H1 (cell line): Measurements from ENCODE around the gene RNF130. TPM values are rescaled to one million over a fixed set of nuclear protein-coding genes. Genes with fewer than 3 reads are reported as not detected.

Experiments
- CTCF ChIA-PET: fragments of 300-600 bp; sonication (Branson Sonifier 250); formaldehyde crosslinking; loops from one replicate; lab custom pipeline; 2021; ENCODE audit not compliant: partially characterized antibody; lab: Charles Lee
- POLR2A ChIA-PET: fragments of 300-600 bp; sonication (Branson Sonifier 250); formaldehyde crosslinking; loops from one replicate; lab custom pipeline; 2021; ENCODE audit warnings: inconsistent platforms; ENCODE audit not compliant: partially characterized antibody; lab: Charles Lee
- DNase-seq, 2 experiments: peaks; one replicate each; pipeline versions ENCODE4 v3.0.0 to v3.0.0-alpha.2; 2010 to 2022; ENCODE audit warnings: low spot score in 2 of 2, low read depth in 1 of 2, mixed read lengths in 1 of 2
- FAIRE-seq: peaks from 2 replicates; lab custom pipeline; 2011; peaks lifted over from hg19 to GRCh38; lab: Jason Lieb, UNC
- H2AFZ ChIP-seq: 2 replicates; pipeline ENCODE4 v1.8.1; 2012; ENCODE audit warnings: low read length, inconsistent platforms
- H2AK5ac ChIP-seq: 2 replicates; pipeline ENCODE4 v1.6.1; 2013; ENCODE audit warnings: low read depth, low read length
- H2BK120ac ChIP-seq: replicated peaks from 2 replicates; pipeline ENCODE3; 2013; ENCODE audit warnings: low read depth, low read length, inconsistent platforms
- H2BK12ac ChIP-seq: 2 replicates; pipeline ENCODE4 v1.6.1; 2013; ENCODE audit warnings: low read depth, low read length
- H2BK15ac ChIP-seq: 2 replicates; pipeline ENCODE4 v1.6.1; 2013; ENCODE audit warnings: low read length
- H2BK20ac ChIP-seq: 2 replicates; pipeline ENCODE4 v1.6.1; 2013; ENCODE audit warnings: low read length
- H2BK5ac ChIP-seq: 2 replicates; pipeline ENCODE4 v1.6.1; 2013; ENCODE audit warnings: low read depth, low read length
- H3K14ac ChIP-seq: 2 replicates; pipeline ENCODE4 v1.6.1; 2013; ENCODE audit warnings: inconsistent platforms; ENCODE audit not compliant: insufficient read length
- H3K18ac ChIP-seq: 2 replicates; pipeline ENCODE4 v1.6.1; 2013; ENCODE audit warnings: low read length; ENCODE audit errors: extremely low read depth
- H3K23ac ChIP-seq: 2 replicates; pipeline ENCODE4 v1.6.1; 2013; ENCODE audit warnings: inconsistent platforms; ENCODE audit not compliant: insufficient read length
- H3K23me2 ChIP-seq: 2 replicates; pipeline ENCODE4 v1.6.1; 2013; ENCODE audit warnings: low read depth, low read length
- H3K27ac ChIP-seq: 2 replicates; pipeline ENCODE4 v1.6.1; 2011; ENCODE audit warnings: low read depth, low read length, inconsistent platforms
- H3K27me3 ChIP-seq, 4 experiments: replicated peaks in 1 of 4; 1 replicate in 1 of 4; 2 replicates in 3 of 4; pipeline versions ENCODE4 v1.6.1 to v1.8.1; 2011 to 2013; ENCODE audit warnings: low read length in 3 of 4, mild to moderate bottlenecking in 3 of 4, inconsistent platforms in 2 of 4, mixed read lengths in 2 of 4, moderate library complexity in 1 of 4; ENCODE audit not compliant: control insufficient read depth in 3 of 4, insufficient read depth in 3 of 4; ENCODE audit errors: extremely low read depth in 1 of 4
- H3K36me3 ChIP-seq, 4 experiments: 2 replicates each; pipeline versions ENCODE4 v1.6.1 to v1.8.1; 2011 to 2013; ENCODE audit warnings: mild to moderate bottlenecking in 4 of 4, low read length in 3 of 4, moderate library complexity in 2 of 4, control low read depth in 1 of 4, inconsistent platforms in 1 of 4; ENCODE audit not compliant: insufficient read depth in 4 of 4, control insufficient read depth in 2 of 4
- H3K4ac ChIP-seq: replicated peaks from 2 replicates; pipeline ENCODE3; 2013; ENCODE audit warnings: low read length, low read depth, mixed read lengths, inconsistent platforms; ENCODE audit not compliant: insufficient read length
- H3K4me1 ChIP-seq, 4 experiments: replicated peaks in 1 of 4; 1 replicate in 1 of 4; 2 replicates in 3 of 4; pipeline versions ENCODE4 v1.6.1 to v1.8.1; 2011 to 2013; ENCODE audit warnings: low read length in 3 of 4, inconsistent platforms in 2 of 4, mixed read lengths in 1 of 4; ENCODE audit not compliant: insufficient read depth in 4 of 4, control insufficient read depth in 3 of 4
- H3K4me2 ChIP-seq, 2 experiments: 2 replicates each; pipeline versions ENCODE4 v1.6.1 to v1.8.1; 2011 to 2013; ENCODE audit warnings: low read depth in 2 of 2, low read length in 2 of 2, control low read depth in 1 of 2, inconsistent platforms in 1 of 2, mild to moderate bottlenecking in 1 of 2; ENCODE audit not compliant: insufficient read depth in 1 of 2
- H3K4me3 ChIP-seq, 4 experiments: fragments of 200-600, 300-600 bp in 1 of 4; sonication (generic), shearing (Covaris generic), sonication (Bioruptor Twin) in 1 of 4; 2 replicates each; pipeline versions ENCODE4 v1.5.1 to v1.8.1; 2011 to 2016; ENCODE audit warnings: low read length in 4 of 4, low read depth in 3 of 4, control low read depth in 2 of 4, inconsistent platforms in 2 of 4, mild to moderate bottlenecking in 2 of 4, mixed read lengths in 1 of 4, moderate library complexity in 1 of 4; ENCODE audit not compliant: insufficient read depth in 2 of 4; ENCODE audit errors: extremely low read depth in 1 of 4
- H3K56ac ChIP-seq: replicated peaks from 2 replicates; pipeline ENCODE3; 2013; ENCODE audit warnings: low read depth, mild to moderate bottlenecking, mixed read lengths, low read length, inconsistent platforms; ENCODE audit not compliant: insufficient read length
- H3K79me1 ChIP-seq: 2 replicates; pipeline ENCODE4 v1.6.1; 2013; ENCODE audit warnings: low read depth, low read length, control low read depth
- H3K79me2 ChIP-seq, 2 experiments: 2 replicates each; pipeline versions ENCODE4 v1.6.1 to v1.8.1; 2012 to 2013; ENCODE audit warnings: low read length in 2 of 2, mild to moderate bottlenecking in 2 of 2, inconsistent platforms in 1 of 2; ENCODE audit not compliant: insufficient read depth in 2 of 2, control insufficient read depth in 1 of 2
- H3K9ac ChIP-seq, 4 experiments: replicated peaks in 1 of 4; 1 replicate in 1 of 4; 2 replicates in 3 of 4; pipeline versions ENCODE4 v1.6.1 to v1.8.1; 2011 to 2013; ENCODE audit warnings: low read depth in 3 of 4, low read length in 3 of 4, control low read depth in 2 of 4, mild to moderate bottlenecking in 2 of 4, moderate library complexity in 2 of 4, inconsistent platforms in 1 of 4; ENCODE audit errors: extremely low read depth in 1 of 4
- H3K9me3 ChIP-seq, 2 experiments: 2 replicates each; pipeline versions ENCODE4 v1.6.1 to v1.8.1; 2012 to 2013; ENCODE audit warnings: mild to moderate bottlenecking in 2 of 2, moderate library complexity in 2 of 2, control low read depth in 1 of 2, inconsistent platforms in 1 of 2, low read depth in 1 of 2, low read length in 1 of 2, mixed read lengths in 1 of 2; ENCODE audit not compliant: insufficient read depth in 2 of 2
- H4K20me1 ChIP-seq, 2 experiments: replicated peaks in 1 of 2; 2 replicates each; pipeline versions ENCODE3 to v1.8.1; 2011 to 2013; ENCODE audit warnings: inconsistent platforms in 2 of 2, low read length in 2 of 2, mild to moderate bottlenecking in 1 of 2; ENCODE audit not compliant: insufficient read depth in 2 of 2, control insufficient read depth in 1 of 2
- H4K5ac ChIP-seq: 2 replicates; pipeline ENCODE4 v1.6.1; 2013; ENCODE audit warnings: low read length, low read depth, mixed read lengths, inconsistent platforms; ENCODE audit not compliant: insufficient read length
- H4K8ac ChIP-seq: 2 replicates; pipeline ENCODE4 v1.8.0; 2013; ENCODE audit warnings: mild to moderate bottlenecking, moderate library complexity, low read length, inconsistent platforms; ENCODE audit not compliant: insufficient read depth; ENCODE audit errors: extremely low read depth
- H4K91ac ChIP-seq: replicated peaks from 2 replicates; pipeline ENCODE3; 2013; ENCODE audit warnings: low read length, mixed read lengths, inconsistent platforms; ENCODE audit not compliant: insufficient read length
- CTCF ChIP-seq, 3 experiments: IDR thresholded peaks; 1 replicate in 2 of 3; 2 replicates in 1 of 3; pipeline versions ENCODE4 v1.5.1 to v1.6.1; 2011; ENCODE audit warnings: low read length in 3 of 3, mild to moderate bottlenecking in 3 of 3, inconsistent platforms in 2 of 3, low read depth in 1 of 3, moderate library complexity in 1 of 3; ENCODE audit not compliant: insufficient read depth in 1 of 3; ENCODE audit errors: control extremely low read depth in 1 of 3
- POLR2A ChIP-seq, 2 experiments: IDR thresholded peaks; 1 replicate in 1 of 2; 2 replicates in 1 of 2; pipeline ENCODE4 v1.6.1; 2011; ENCODE audit warnings: low read depth in 2 of 2, low read length in 2 of 2, mild to moderate bottlenecking in 2 of 2; ENCODE audit errors: control extremely low read depth in 1 of 2
- SIRT6 ChIP-seq: IDR thresholded peaks from one replicate; pipeline ENCODE4 v1.7.1; 2012; ENCODE audit warnings: low read length, inconsistent platforms
- WGBS, 2 experiments: shearing (Covaris generic) in 1 of 2; methylation state at CpG; one replicate each; pipeline versions ENCODE4 v1.1.6 to v1.1.7; 2013 to 2015; ENCODE audit warnings: low lambda C conversion rate in 2 of 2, mixed read lengths in 2 of 2, inconsistent platforms in 1 of 2, low coverage in 1 of 2, missing lambda C conversion rate in 1 of 2; ENCODE audit not compliant: insufficient replicate concordance in 2 of 2, insufficient coverage in 1 of 2, insufficient read length in 1 of 2; ENCODE audit errors: extremely low coverage in 1 of 2, missing lambda C conversion rate in 1 of 2; 5-methylcytosine and 5-hydroxymethylcytosine counted together
- polyA plus RNA-seq, 7 experiments: library from polyadenylated mRNA; depleted of rRNA in 3 of 7; stranded (reverse) in 5 of 7; unstranded in 2 of 7; fragments of >200 nt in 5 of 7; fragments of 200-250 nt in 2 of 7; gene quantifications; 1 replicate in 5 of 7; 2 replicates in 1 of 7; 4 replicates in 1 of 7; pipeline versions ENCODE4 v1.2.1 to v1.2.3, GENCODE V29; 2011 to 2013; ENCODE audit warnings: missing spikeins in 2 of 7, mixed read lengths in 2 of 7
- total RNA-seq: library from RNA; stranded (reverse); fragmentation: NEBNext Ultra II Directional; extraction: Animal tissue kit (Norgen Biotek cat#: 25700); gene quantifications from 2 replicates; pipeline ENCODE4 v1.2.1, GENCODE V29; 2021

Gene RNF130
- total and polyA plus RNA-seq, 2 of the 8 experiments (the other 6 are each of a cell fraction or from before 2014, with no cell fraction given) = 65.1 to 70.0 TPM

GRCh38 chr5:180090098-180090768 is 18.7 kb upstream of the RNF130 start:
- Histone ChIP-seq H2AK5ac (no peak overlapping the region), H3K56ac (peak overlapping the region; percentile 71), H4K91ac (peak overlapping the region; percentile 78), H3K27ac (peak overlapping the region; percentile 84), H3K4me1 (peaks cover 1 to 14% (median 9%) of the 10 kb centered on the region in 4 experiments), H3K79me1 (no peaks in the 10 kb centered on the region), H4K5ac (peak overlapping the region; percentile 91), H3K79me2 (no peaks in the 10 kb centered on the region), H4K20me1 (no peaks in the 10 kb centered on the region), H3K4ac (peak overlapping the region; percentile 82), H3K27me3 (no peaks in the 10 kb centered on the region), H2BK5ac (peak overlapping the region; percentile 91), H3K23me2 (0 out of 2 replicates have a peak, but pooled peaks cover 2% of the 10 kb centered on the region), H3K14ac (no peak overlapping the region), H2BK12ac (no peak overlapping the region), H3K4me3 (peak overlapping the region; percentile 13 to 62 (median 24); a peak in 7 of 8 replicates), H3K18ac (peak overlapping the region; percentile 93), H3K23ac (no peak overlapping the region), H3K36me3 (no peaks in the 10 kb centered on the region), H3K9ac (peak overlapping the region in 3 of 4 experiments; percentile 15 to 63 (median 26); a peak in 6 of 7 replicates), H4K8ac (peak overlapping the region; percentile 95; the same call in 1 of the 2 replicates), H3K9me3 (no peaks in the 10 kb centered on the region), H2BK120ac (peak overlapping the region; percentile 87), H2BK20ac (no peak overlapping the region), H2AFZ (0 out of 2 replicates have a peak overlapping the region, but pooled peaks have one; percentile 8), H3K4me2 (peak overlapping the region; percentile 42 to 80; a peak in 3 of 4 replicates), H2BK15ac (no peak overlapping the region)
- CTCF ChIA-PET = interaction anchor here (0.6 to 3.1 kb wide), 21 partner anchors 9 to 1482 kb away, joined by 3 to 15 read pairs (median 4); no protein-coding TSS in a partner anchor
- DNase-seq (peak; percentile 80 to 95), FAIRE-seq (peak; percentile 24)
- WGBS, 2 experiments = 3% methylated on average over 37 of the region's 58 CpGs; no CpG with 5 or more reads in 1 of the 2 experiments
- POLR2A ChIA-PET = interaction anchor here (0.7 to 3.9 kb wide), 5 partner anchors 9 to 166 kb away, joined by 3 to 25 read pairs (median 4); partner anchors contain the start of gene RNF130
- TF ChIP-seq CTCF (IDR thresholded peaks at IDR 0.05; ENCODE audit: control extremely low read depth in 1 of 3, insufficient read depth in 1 of 3, low read depth in 1 of 3, low read length in 3 of 3) (peak; percentile 69 to 87 (median 80)), SIRT6 (no peak), POLR2A (IDR thresholded peaks at IDR 0.05; ENCODE audit: control extremely low read depth in 1 of 2, low read depth in 2 of 2, low read length in 2 of 2) (peak in 1 of 2 experiments; percentile 52; a peak in 2 of 3 replicates)
